Muscle of leg (tissue), 11 donors: Measurements from ENCODE around the gene LMO2. TPM values are rescaled to one million over a fixed set of nuclear protein-coding genes. Genes with fewer than 3 reads are reported as not detected.
A peak's percentile ranks its signal among the peaks of the same experiment; 100 is the strongest.

ENCODE experiments used
- DNase-seq: peaks from one replicate; pipeline ENCODE4 v3.0.0; 2013
- H3K27ac ChIP-seq: one replicate; pipeline ENCODE4 v1.5.1; 2013; ENCODE audit warnings: mild to moderate bottlenecking, low read length, control low read depth
- H3K27me3 ChIP-seq: one replicate; pipeline ENCODE4 v1.6.1; 2013; ENCODE audit warnings: low read length; ENCODE audit not compliant: control insufficient read depth, insufficient read depth
- H3K36me3 ChIP-seq: one replicate; pipeline ENCODE4 v1.6.1; 2013; ENCODE audit warnings: low read length; ENCODE audit not compliant: control insufficient read depth, insufficient read depth
- H3K4me1 ChIP-seq: one replicate; pipeline ENCODE4 v1.6.1; 2013; ENCODE audit warnings: low read length; ENCODE audit not compliant: control insufficient read depth, insufficient read depth
- H3K4me3 ChIP-seq: one replicate; pipeline ENCODE4 v1.5.1; 2013; ENCODE audit warnings: low read length, control low read depth
- H3K9me3 ChIP-seq: replicated peaks from 2 replicates; pipeline ENCODE4 v1.6.1; 2013; ENCODE audit warnings: low read depth, low read length; ENCODE audit not compliant: control insufficient read depth
- WGBS: methylation state at CpG from one replicate; pipeline ENCODE4 v1.1.5; 2013; ENCODE audit warnings: missing lambda C conversion rate; ENCODE audit not compliant: insufficient coverage; 5-methylcytosine and 5-hydroxymethylcytosine counted together
- polyA plus RNA-seq, 8 donors: library from polyadenylated mRNA; unstranded; fragments of 120-200 nt; gene quantifications; one replicate each; pipeline versions ENCODE4 v1.2.1 to v1.2.3, GENCODE V29; 2013; ENCODE audit warnings: inconsistent platforms in 1 of 8, low replicate concordance in 1 of 8; ENCODE audit not compliant: insufficient read length in 8 of 8, insufficient read depth in 1 of 8
- total RNA-seq: library from RNA; stranded (reverse); fragments of 120-200 nt; gene quantifications from one replicate; pipeline ENCODE4 v1.2.4, GENCODE V29; 2013

LMO2 gene
- total and polyA plus RNA-seq, 9 donors = 13.7 to 20.6 (median 16.2) TPM

DNA sequence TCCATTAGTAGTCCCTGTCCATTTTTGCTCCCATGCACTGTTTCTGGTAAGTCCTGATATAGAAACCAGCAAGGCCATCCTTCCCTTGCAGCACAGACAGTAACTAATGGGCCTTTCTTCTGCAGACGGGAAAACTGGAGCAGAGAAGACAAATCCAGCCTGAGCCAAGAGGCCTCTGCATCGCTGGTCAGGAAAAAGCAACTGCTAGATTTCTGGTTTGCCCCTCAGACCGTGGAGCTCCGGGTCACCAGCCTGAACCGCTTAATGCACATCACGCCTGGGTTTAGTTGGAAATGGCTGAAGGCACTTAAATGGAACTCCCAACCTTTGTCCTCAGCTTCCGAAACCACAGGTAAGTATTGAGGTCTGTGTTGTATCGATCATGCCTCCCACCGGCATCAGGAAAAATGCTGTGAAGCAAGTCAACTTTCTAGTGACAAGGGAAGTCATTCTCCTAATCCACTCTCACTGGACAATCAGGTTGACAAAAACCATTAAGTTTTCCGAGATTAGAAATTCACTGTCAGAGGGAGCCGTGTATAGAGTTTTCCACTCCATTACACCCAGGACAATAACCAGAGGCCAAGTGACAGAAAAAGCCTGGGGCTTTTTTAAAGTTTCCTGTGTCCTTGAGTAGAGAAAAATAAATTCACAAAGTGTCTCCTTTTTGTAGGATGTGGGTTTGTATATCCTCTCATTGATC, 14.8 kb upstream of the LMO2 start:
- H3K27ac ChIP-seq = no peak overlapping the region
- WGBS = 87% methylated on average over 6 of the region's 11 CpGs
- H3K27me3 ChIP-seq = no peaks in the 10 kb centered on the region
- H3K36me3 ChIP-seq = no peaks in the 10 kb centered on the region
- peaks cover 2% of the 10 kb centered on the region for H3K4me1 ChIP-seq
- no peak for DNase-seq
- no peaks in the 10 kb centered on the region for H3K9me3 ChIP-seq
- no peak overlapping the region for H3K4me3 ChIP-seq

DNA sequence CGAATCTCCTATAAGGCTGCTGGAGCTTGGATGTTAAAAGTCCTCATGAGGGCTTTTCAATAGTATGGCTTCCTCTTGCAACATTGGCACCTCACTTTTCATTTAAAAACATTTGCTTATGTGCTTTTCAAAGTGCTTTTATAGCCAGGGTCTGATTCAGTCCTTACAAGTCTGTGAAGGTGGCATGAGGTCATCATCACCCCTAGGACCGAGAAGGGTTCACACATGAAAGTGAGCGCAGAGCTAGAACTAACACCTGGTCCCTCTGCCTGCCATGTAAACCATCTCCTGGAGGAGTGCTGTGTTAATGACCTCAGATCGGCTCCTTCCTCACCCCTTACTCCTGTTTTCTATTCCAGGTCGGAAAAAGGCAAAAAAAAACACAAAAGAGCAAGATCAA, 12.2 kb upstream of the LMO2 start:
- Histone ChIP-seq H3K4me3 (no peak overlapping the region), H3K4me1 (peaks cover 13% of the 10 kb centered on the region), H3K9me3 (no peaks in the 10 kb centered on the region), H3K36me3 (no peaks in the 10 kb centered on the region), H3K27ac (no peak overlapping the region), H3K27me3 (no peaks in the 10 kb centered on the region)
- DNase-seq = no peak
- 53% methylated on average over 4 of the region's 5 CpGs for WGBS

DNA sequence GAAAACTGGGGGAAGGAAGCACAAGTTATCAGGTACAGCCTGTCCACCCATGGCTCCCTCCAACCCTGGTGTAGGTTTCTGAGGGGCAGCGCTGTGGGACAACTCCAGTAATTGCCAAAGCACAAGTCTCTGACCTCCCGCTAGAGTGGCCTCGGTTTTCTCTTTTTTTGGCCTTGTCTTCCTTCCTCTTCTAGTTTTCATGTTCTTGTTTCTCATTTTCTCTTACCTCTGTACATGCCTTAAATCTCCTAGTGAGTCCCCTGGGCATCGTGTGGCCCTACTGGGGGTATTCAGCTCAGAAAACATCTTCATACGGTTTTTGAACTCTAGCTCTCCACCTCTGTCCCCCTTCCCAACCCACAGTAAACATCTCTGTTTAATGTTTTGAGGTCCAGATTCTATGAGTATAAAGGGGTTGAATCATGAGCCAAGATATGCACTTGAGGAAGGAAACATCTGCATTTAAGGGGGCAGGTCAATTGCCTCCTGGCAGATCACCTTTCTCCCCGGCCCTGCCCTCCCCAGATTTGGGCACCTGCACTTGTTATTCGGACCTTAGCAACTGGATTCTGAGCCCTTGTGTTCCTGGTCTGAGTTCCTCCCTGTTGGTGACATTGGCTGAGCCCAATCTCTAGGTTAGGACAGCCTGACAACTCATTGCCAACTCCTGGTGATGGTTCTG, 8.4 kb upstream of the LMO2 start:
- H3K36me3 ChIP-seq = no peaks in the 10 kb centered on the region
- H3K9me3 ChIP-seq = no peaks in the 10 kb centered on the region
- H3K4me1 ChIP-seq = peaks cover 19% of the 10 kb centered on the region
- WGBS = 81% methylated on average over 6 of the region's 7 CpGs
- no peaks in the 10 kb centered on the region for H3K27me3 ChIP-seq
- H3K4me3 ChIP-seq = no peak overlapping the region
- H3K27ac ChIP-seq = no peak overlapping the region
- DNase-seq = no peak

GRCh38 chr11:33899400-33900037, 7.6 kb upstream of the LMO2 start:
- DNase-seq = peak; percentile 96
- H3K4me3 ChIP-seq = no peak overlapping the region
- H3K36me3 ChIP-seq = no peaks in the 10 kb centered on the region
- 17% methylated on average over 7 of the region's 11 CpGs for WGBS
- H3K27me3 ChIP-seq = no peaks in the 10 kb centered on the region
- H3K9me3 ChIP-seq = no peaks in the 10 kb centered on the region
- H3K4me1 ChIP-seq = peaks cover 19% of the 10 kb centered on the region
- H3K27ac ChIP-seq = no peak overlapping the region

GRCh38 chr11:33898957-33899356, 7.1 kb upstream of the LMO2 start:
- no peak overlapping the region for H3K27ac ChIP-seq
- H3K4me1 ChIP-seq = peaks cover 19% of the 10 kb centered on the region
- DNase-seq = no peak
- no peaks in the 10 kb centered on the region for H3K27me3 ChIP-seq
- 100% methylated on average over 1 of the region's 3 CpGs for WGBS
- no peaks in the 10 kb centered on the region for H3K36me3 ChIP-seq
- no peaks in the 10 kb centered on the region for H3K9me3 ChIP-seq
- no peak overlapping the region for H3K4me3 ChIP-seq

DNA sequence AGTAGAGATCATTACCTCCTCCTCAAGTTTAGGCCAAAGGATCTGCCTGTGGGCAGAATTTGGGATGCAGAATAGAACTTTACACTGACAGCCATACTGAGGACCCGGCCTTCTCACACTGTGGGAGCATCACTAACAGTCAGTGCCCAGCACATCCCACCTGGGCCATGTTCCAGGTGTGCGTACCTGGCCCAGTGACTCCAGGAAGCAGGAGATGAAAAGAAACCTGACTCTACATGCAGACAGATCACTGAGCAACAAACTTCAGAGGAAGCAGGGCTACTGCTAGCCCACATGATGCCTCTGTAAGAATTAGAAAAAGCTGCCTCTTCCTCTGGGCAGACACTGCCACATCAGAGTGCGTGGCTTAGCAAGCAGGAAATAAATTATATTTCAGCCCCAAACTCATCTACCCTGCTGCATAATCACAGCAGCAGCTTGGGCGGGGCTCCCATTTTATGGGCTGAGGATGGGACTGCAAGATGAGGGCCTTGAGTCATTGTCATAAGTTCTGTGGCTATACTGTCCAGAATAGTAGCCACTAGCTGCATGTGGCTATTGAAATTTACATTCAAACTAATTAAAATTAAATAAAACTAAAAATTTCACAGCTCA, 6.0 kb upstream of the LMO2 start:
- Histone ChIP-seq H3K36me3 (no peaks in the 10 kb centered on the region), H3K4me3 (no peak overlapping the region), H3K27ac (no peak overlapping the region), H3K4me1 (peaks cover 19% of the 10 kb centered on the region), H3K9me3 (no peaks in the 10 kb centered on the region), H3K27me3 (no peaks in the 10 kb centered on the region)
- no peak for DNase-seq
- WGBS = 66% methylated on average over 2 of the region's 4 CpGs

GRCh38 chr11:33896911-33897310, 5.0 kb upstream of the LMO2 start:
- no peaks in the 10 kb centered on the region for H3K9me3 ChIP-seq
- H3K36me3 ChIP-seq = no peaks in the 10 kb centered on the region
- no peak for DNase-seq
- H3K4me3 ChIP-seq = no peak overlapping the region
- WGBS = no CpG with 5 or more reads among the region's 2 CpGs
- peaks cover 19% of the 10 kb centered on the region for H3K4me1 ChIP-seq
- no peaks in the 10 kb centered on the region for H3K27me3 ChIP-seq
- H3K27ac ChIP-seq = no peak overlapping the region

- no peak for DNase-seq
- no peaks in the 10 kb centered on the region for H3K27me3 ChIP-seq
- no peaks in the 10 kb centered on the region for H3K36me3 ChIP-seq
- H3K4me3 ChIP-seq = no peak overlapping the region
- H3K9me3 ChIP-seq = no peaks in the 10 kb centered on the region
- 80% methylated on average over 1 of the region's 2 CpGs for WGBS
- no peak overlapping the region for H3K27ac ChIP-seq
- H3K4me1 ChIP-seq = peaks cover 22% of the 10 kb centered on the region
Measured at GRCh38 chr11:33895752-33896137, 3.9 kb upstream of the LMO2 start.

DNA sequence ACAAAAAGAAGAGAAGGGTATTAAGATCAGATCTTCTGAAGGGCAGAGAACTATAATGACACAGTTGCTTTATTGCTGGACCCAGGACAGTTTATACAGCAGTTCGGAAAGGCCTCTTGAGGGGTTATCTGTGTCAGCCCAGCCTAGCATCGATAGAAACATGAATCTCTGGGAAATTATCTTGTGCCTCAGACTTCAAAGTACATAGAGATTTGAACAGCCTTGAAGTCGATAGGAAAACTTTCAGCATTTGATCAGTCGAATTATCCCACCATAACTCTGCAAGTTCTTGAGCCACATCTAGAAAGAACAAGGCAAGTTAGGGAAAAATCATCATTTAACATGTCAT, 2.5 kb upstream of the LMO2 start:
- H3K4me3 ChIP-seq = no peak overlapping the region
- H3K9me3 ChIP-seq = no peaks in the 10 kb centered on the region
- no peaks in the 10 kb centered on the region for H3K27me3 ChIP-seq
- 69% methylated on average over 3 of the region's 4 CpGs for WGBS
- peak overlapping the region; percentile 49 for H3K27ac ChIP-seq
- no peaks in the 10 kb centered on the region for H3K36me3 ChIP-seq
- DNase-seq = no peak
- H3K4me1 ChIP-seq = peaks cover 10% of the 10 kb centered on the region

DNA sequence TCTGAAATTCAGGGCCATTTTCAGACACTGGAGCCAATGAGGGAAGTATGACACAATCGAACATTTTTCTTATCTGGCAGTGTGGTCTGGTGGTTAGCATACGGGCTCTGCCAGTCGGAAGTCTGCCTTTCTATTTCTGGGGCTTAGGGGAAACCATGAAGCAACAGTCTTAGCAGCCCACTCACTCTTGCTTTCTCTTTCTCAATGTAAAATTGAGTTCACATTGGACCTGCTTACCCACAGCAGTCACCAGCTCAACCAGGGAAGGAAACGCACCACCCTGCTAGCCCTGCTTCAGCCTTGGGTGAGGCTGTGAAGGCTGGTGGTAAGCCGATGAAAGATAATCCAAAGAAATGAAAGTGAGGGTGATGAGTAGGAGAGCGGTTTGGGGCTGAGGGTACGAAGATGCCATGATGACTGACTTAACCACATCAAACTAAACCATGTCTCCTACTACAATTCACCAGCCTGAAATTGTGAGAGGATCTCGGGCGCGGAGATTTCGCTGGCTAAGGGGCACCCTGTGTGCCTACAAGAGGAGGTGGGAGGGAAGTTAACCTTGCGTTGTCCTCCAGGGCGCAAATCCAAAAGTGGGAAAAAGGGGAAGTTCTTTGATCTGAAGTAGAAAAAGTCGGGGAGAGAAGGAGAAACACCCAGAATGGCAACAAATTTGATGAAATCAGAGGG, 2.0 kb upstream of the LMO2 start:
- WGBS = 85% methylated on average over 7 of the region's 14 CpGs
- H3K9me3 ChIP-seq = no peaks in the 10 kb centered on the region
- peaks cover 7% of the 10 kb centered on the region for H3K4me1 ChIP-seq
- H3K27ac ChIP-seq = peak overlapping the region; percentile 49
- no peak overlapping the region for H3K4me3 ChIP-seq
- H3K27me3 ChIP-seq = no peaks in the 10 kb centered on the region
- H3K36me3 ChIP-seq = no peaks in the 10 kb centered on the region
- DNase-seq = peak; percentile 41
